ENCODE data around the gene MOGAT1. TPM values are rescaled to one million over a fixed set of nuclear protein-coding genes. Genes with fewer than 3 reads are reported as not detected.

The MOGAT1 gene
- total and polyA plus RNA-seq, 2 of the 13 experiments (the other 11 are each of a cell fraction or from before 2014, with no cell fraction given), result 0.98 to 4.3 TPM

DNA sequence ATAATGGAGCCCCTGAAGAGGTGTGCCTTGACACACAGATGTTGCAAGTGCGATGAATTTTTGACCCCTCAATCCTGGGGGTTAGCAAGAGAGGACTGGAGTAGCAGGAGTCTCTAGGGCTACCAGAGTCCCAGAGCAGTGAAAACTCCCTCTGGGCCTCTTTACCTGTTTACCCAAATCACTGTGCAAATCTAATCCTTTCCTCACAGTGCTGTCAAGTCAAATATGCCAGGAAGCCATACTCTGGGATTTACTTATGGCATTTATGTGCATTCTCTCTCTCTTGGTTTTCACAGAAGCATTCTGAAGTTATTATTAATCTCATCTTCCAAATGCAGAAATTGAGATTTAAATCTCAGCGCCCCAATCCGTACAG, 62.0 kb downstream of the MOGAT1 start (continued):
- no peak for TF ChIP-seq NFAT5 (CRISPR knock-in tag; IDR thresholded peaks at IDR 0.05)
- no peak for TF ChIP-seq SNAPC2 (CRISPR knock-in tag; IDR thresholded peaks at IDR 0.05)
- TF ChIP-seq, protein P1, sequence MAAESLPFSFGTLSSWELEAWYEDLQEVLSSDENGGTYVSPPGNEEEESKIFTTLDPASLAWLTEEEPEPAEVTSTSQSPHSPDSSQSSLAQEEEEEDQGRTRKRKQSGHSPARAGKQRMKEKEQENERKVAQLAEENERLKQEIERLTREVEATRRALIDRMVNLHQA (CRISPR knock-in tag; IDR thresholded peaks at IDR 0.05), result no peak
- no peak for TF ChIP-seq ZHX1 (CRISPR knock-in tag; IDR thresholded peaks at IDR 0.05; ENCODE audit: low read depth)
- TF ChIP-seq, protein P2, sequence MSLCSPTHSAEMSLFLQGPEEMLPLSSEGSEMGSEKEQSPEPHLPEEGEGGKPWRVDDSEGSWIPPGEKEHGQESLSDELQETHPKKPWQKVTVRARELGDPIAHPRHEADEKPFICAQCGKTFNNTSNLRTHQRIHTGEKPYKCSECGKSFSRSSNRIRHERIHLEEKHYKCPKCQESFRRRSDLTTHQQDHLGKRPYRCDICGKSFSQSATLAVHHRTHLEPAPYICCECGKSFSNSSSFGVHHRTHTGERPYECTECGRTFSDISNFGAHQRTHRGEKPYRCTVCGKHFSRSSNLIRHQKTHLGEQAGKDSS (CRISPR knock-in tag; IDR thresholded peaks at IDR 0.05; ENCODE audit: borderline replicate concordance, low read depth), result no peak
- TF ChIP-seq ZFP37 (CRISPR knock-in tag; IDR thresholded peaks at IDR 0.05; ENCODE audit: borderline replicate concordance), result 0 out of 2 replicates have a peak, but pooled peaks have one; percentile 17
- no peak for TF ChIP-seq ZNF720 (CRISPR knock-in tag; IDR thresholded peaks at IDR 0.05)
- TF ChIP-seq, protein P3, sequence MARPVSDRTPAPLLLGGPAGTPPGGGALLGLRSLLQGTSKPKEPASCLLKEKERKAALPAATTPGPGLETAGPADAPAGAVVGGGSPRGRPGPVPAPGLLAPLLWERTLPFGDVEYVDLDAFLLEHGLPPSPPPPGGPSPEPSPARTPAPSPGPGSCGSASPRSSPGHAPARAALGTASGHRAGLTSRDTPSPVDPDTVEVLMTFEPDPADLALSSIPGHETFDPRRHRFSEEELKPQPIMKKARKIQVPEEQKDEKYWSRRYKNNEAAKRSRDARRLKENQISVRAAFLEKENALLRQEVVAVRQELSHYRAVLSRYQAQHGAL (CRISPR knock-in tag; IDR thresholded peaks at IDR 0.05; ENCODE audit: not compliant biosample characterization), result no peak
- 0 out of 2 replicates have a peak, but pooled peaks have one; percentile 14 for TF ChIP-seq ZBTB20 (CRISPR knock-in tag; IDR thresholded peaks at IDR 0.05; ENCODE audit: borderline replicate concordance, low read depth)
- TF ChIP-seq ASH2L (IDR thresholded peaks at IDR 0.05; ENCODE audit: insufficient read length, low read depth, low read length), result no peak
- TF ChIP-seq GATAD1 (CRISPR knock-in tag; IDR thresholded peaks at IDR 0.05), result no peak
- TF ChIP-seq, protein P4, sequence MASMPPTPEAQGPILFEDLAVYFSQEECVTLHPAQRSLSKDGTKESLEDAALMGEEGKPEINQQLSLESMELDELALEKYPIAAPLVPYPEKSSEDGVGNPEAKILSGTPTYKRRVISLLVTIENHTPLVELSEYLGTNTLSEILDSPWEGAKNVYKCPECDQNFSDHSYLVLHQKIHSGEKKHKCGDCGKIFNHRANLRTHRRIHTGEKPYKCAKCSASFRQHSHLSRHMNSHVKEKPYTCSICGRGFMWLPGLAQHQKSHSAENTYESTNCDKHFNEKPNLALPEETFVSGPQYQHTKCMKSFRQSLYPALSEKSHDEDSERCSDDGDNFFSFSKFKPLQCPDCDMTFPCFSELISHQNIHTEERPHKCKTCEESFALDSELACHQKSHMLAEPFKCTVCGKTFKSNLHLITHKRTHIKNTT (CRISPR knock-in tag; IDR thresholded peaks at IDR 0.05), result no peak
- TF ChIP-seq ZBTB1 (CRISPR knock-in tag; IDR thresholded peaks at IDR 0.05; ENCODE audit: borderline replicate concordance), result no peak

All from HepG2 (cell line).